ENCODE data around the gene DIS3L2.
A peak's percentile ranks its signal among the peaks of the same experiment; 100 is the strongest.

DIS3L2 gene

GRCh38 chr2:231960810-231961348 lies 634 bp upstream of the DIS3L2 start:
- no peak for DNase-seq

- no peak for DNase-seq
Measured at GRCh38 chr2:231965102-231965501, 3.6 kb downstream of the DIS3L2 start.

DNA sequence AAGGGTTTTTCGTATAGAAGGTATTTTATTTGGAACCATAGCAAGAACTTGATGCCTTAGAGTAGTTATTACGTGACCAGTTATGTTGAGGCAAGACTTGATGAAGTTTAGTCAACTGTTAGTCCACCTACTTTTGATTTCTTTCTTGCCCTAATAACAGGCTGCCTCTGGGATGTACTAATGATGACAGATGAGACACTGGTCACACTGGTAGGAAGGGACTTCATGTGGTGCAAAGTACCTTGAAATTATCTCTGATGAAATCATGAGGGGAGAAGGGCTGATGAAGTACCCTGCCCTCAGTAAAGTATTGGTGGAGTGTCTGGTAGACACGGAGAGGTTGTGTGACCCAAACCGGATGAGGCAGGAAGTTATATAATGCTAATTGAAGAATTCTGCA lies 5.4 kb downstream of the DIS3L2 start:
- DNase-seq = no peak

DNA sequence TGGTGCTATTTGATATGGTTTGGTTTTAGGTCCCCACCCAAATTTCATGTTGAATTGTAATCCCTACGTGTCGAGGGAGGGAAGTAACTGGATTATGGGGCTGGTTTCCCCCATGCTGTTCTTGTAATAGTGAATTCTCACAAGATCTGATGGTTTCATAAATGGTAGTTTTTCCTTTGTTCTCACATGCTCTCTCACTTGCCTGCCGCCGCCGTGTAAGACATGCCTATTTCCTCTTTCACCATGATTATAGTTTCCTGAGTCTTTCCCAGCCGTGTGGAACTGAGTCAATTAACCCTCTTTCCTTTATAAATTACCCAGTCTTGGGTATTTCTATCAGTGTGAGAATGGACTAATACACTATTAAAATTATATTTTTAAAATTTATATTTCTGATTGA lies 7.3 kb downstream of the DIS3L2 start:
- no peak for DNase-seq

- no peak for DNase-seq
Measured at GRCh38 chr2:231970461-231970860, 8.9 kb downstream of the DIS3L2 start.

GRCh38 chr2:231975001-231975400 lies 13.5 kb downstream of the DIS3L2 start:
- DNase-seq = no peak

DNA sequence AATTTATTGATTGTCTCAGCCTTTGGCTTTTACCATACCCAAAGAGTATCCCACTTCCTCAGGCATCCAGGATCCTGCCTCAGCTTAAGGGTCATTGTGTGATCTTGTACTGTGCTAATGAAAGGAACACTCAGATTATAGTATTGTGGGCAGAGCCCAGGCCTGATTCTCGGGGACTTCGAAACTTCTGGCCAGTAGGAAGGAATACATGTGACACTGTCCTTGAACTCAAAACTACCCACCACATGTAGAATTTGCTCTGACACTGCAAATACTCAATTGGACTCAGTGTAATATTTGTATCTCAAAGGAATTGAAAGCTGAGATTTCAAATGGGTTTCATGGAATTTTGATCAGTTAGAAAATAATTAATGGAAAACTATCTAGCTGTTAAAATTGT lies 15.9 kb downstream of the DIS3L2 start:
- DNase-seq = no peak

DNA sequence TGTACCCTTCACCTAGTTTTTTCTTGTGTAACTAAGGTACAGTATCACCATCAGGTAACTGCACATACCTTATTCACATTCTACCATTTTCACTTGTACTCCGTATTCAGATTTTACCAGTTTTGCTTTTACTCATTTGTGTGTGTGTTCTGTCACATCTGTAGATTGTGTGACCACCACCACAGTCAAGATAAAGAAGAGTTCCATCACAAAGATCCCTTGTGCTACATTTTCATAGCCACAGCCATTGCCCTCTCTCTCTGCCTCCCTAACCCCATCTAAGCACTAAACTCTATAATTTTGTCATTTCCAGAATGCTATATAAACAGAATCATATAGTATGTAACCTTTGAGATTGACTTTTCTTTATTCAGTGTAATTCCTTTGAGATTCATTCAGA lies 23.5 kb downstream of the DIS3L2 start:
- no peak for DNase-seq

DNA sequence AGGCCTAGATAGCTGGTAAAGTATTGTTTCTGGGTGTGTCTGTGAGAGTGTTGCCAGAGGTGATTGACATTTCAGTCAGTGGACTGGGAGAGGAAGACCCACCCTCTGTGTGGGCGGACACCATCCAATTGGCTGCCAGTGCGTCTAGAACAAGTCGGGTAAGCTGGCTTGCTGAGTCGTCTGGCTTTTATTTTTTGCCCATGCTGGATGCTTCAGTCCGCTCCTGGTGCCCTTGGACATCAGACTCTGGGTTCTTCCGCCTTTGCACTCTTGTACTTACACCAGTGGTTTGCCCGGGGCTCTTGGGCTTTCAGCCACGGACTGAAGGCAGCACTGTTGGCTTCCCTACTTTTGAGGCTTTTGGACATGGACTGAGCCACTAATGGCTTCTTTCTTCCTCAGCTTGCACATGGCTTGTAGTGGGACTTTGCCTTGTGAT lies 24.3 kb downstream of the DIS3L2 start:
- DNase-seq = no peak

DNA sequence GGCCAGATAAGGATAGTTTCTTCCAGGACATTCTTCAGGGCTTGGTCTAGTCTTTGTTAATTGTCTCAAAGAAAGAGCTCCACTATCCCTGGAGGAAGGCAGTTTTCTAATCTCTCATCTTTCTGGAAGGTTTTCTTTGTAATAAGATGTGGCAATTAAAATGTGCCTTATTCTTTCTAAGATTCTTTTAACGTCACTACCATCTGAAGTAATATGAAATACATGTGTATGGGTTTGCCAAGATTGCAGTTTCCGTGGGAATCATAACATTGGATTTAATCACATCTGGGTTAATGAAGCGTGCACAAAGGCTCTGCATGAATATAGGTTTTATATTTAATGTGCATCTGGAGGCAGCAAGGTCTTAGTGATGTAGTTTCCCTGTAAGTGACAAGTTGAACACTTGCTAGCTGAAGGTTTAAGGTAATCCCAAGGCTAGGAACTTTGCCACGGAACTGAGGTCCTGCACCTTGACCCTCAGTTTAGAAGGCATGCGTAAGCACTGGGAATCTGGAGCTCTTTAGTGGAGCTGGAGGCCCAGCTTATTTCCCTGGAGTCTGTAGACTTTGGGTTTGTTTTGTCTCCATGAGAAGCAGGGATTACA lies 25.7 kb downstream of the DIS3L2 start:
- no peak for DNase-seq

GRCh38 chr2:231988179-231988866 lies 26.8 kb downstream of the DIS3L2 start:
- no peak for DNase-seq

GRCh38 chr2:231991664-231992063 lies 30.2 kb downstream of the DIS3L2 start:
- DNase-seq = no peak

GRCh38 chr2:231992888-231993287 lies 31.4 kb downstream of the DIS3L2 start:
- DNase-seq = no peak

GRCh38 chr2:231996797-231997540 lies 35.5 kb downstream of the DIS3L2 start:
- no peak for DNase-seq

DNA sequence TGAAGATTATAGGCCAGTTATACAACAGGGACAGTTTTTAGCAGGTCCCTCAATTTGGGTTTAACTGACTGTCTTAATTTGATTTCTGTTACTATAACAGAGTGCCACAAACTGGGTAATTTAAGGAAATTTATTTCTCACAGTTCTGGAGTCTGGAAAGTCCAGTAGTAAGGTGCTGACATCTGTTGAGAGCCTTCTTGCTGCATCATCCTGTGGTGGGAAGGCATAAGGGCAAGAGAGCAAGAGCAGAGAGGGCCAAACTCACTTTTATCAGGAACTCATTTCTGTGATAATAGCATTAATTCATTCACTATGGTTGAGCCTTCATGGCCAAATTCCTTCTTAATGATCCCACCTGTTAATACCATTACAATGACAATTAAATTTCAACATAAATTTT lies 36.5 kb downstream of the DIS3L2 start:
- DNase-seq = no peak

GRCh38 chr2:232000439-232000838 lies 38.9 kb downstream of the DIS3L2 start:
- no peak for DNase-seq

- DNase-seq = no peak
Measured at GRCh38 chr2:232001073-232001472, 39.6 kb downstream of the DIS3L2 start.

- no peak for DNase-seq
Measured at GRCh38 chr2:232006253-232006652, 44.7 kb downstream of the DIS3L2 start.

DNA sequence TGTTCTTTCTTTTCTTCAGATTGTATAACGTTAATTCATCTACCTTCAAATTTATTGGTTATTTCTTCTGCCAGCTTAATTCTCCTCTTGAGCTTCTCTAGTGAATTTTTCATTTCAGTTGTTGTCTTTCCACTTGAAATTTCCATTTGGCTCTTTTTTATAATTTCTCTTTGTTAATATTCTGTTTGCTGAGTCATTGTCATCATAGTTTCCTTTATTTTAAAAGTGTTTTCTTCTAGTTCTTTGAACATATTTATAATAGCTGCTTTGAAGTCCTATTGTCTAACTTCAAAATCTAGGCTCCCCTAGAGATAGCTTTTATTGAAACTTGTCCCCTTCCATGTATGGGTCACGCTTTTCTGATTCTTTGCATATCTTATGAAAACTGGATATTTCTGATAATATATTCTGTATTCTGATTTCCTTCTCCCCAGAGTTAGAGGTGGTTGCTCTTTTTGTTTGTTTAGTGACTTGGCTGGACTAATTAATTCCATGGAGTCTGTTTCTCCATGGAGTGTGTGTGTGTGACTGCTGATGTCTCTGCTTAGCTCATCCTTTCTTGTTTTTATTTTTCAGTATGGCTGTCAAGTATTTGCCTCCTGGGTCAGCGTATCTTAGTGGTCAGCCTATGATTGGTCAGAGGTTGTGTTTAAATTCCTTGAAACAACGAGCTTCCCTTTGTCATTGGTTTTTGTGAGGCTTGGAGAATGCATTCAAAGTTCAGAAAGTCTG lies 47.6 kb downstream of the DIS3L2 start:
- no peak for DNase-seq

GRCh38 chr2:232009639-232010274 lies 48.2 kb downstream of the DIS3L2 start:
- DNase-seq = no peak

GRCh38 chr2:232013701-232014353 lies 52.3 kb downstream of the DIS3L2 start:
- peak; percentile 12 to 29 for DNase-seq

DNA sequence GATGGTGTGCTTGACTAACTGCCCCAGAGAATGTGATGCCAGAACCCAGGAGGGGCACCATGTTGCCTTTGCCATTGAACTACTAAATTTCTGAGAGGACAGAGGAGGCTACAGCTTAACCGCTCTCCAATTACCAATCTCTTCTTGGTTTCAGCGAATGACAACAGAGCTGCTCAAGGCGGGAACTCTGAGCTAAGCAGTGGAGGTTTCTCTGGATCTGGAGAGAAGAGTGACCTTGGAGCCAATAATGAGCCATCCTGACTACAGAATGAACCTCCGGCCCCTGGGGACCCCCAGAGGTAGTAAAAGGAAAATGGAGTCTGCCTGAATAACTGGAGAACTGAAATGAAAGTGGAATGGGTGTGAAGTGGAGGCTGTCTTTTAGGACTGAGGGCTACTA lies 53.2 kb downstream of the DIS3L2 start:
- DNase-seq = no peak
